GM19467 (cell line): Measurements from ENCODE around the gene ENTPD1.
A peak's percentile ranks its signal among the peaks of the same experiment; 100 is the strongest.
"Not testable (repeated sequence)": the region's sequence is repeated elsewhere in the genome, so short reads cannot be mapped to it uniquely, and the experiment has no call there.

Source experiments
- ATAC-seq: cut with Tn5 transposase; IDR thresholded peaks from one replicate; pipeline ENCODE4 v1.9.1; 2021; ENCODE audit warnings: mild to moderate bottlenecking, moderate library complexity; ENCODE audit not compliant: unreplicated experiment

The ENTPD1 gene

GRCh38 chr10:95756041-95756761 lies at the start of gene ENTPD1:
ENTPD1 (plus strand) TSS chr10:95756163; CDS start chr10:95756240, 77 bp downstream.
- no peak for ATAC-seq

- ATAC-seq, result no peak
These were observed 49.4 kb upstream of the ENTPD1 start for GRCh38 chr10:95706573-95706972.

DNA sequence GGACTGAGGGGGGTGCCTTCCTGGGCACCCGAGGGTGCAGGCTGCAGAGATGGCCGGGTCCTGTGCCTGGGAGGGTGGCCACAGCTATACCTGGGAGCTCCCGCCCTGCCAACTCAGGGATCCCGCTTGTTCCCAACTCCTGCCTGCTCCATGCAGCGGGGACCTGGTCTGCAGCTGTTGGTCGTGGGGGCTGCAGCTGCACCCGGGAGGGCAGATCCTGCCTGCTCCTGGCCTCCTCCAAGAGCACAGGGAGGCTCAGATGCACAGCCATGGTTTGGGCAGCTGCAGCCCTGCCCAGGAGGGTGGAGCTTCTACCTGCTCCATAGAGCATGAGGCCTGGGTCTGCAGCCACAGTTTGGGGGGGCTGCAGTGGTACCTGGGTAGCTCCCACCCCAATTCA lies 49.0 kb upstream of the ENTPD1 start:
- ATAC-seq, result no peak

- ATAC-seq, result no peak
These were observed 44.5 kb upstream of the ENTPD1 start for GRCh38 chr10:95711492-95711891.

DNA sequence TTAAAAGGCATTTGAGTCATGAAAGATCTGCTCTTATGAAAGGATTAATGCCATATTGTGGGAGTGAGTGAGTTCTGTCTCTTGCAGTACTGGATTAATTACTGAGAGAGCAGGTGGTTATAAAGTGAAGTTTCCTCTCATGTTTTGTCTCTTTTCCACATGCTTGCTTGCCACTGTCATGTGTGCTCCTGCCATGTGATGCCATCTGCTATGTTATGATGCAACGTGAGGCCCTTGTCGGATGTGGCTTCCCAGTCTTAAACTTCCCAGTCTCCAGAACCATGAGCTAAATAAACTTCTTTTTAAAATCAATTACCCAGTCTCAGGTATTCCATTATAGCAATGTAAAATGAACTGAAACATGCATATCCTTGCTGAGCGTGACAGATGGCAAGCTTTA lies 39.5 kb upstream of the ENTPD1 start:
- ATAC-seq, result no peak

DNA sequence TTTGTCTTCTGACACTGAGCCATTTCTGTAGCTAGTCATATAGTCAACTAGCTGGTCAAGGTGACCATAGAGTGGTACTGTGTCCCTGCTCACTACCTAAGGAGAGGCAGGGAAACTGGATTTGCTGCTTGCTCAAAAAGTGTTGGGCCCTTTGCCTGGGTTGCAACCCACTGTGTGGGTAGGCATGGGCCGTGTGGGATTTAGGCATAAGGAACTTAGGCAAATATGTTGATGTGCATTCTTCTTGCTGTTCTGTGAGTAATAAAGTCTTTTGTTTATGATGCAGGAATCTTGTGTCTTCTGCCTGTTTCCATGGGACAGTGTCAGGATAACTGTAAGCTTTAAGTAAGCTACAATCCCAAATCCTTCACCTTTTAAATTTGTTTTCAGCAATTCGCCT lies 39.1 kb upstream of the ENTPD1 start:
- no peak for ATAC-seq

GRCh38 chr10:95720745-95721144 lies 35.2 kb upstream of the ENTPD1 start:
- ATAC-seq, result not testable (repeated sequence)

DNA sequence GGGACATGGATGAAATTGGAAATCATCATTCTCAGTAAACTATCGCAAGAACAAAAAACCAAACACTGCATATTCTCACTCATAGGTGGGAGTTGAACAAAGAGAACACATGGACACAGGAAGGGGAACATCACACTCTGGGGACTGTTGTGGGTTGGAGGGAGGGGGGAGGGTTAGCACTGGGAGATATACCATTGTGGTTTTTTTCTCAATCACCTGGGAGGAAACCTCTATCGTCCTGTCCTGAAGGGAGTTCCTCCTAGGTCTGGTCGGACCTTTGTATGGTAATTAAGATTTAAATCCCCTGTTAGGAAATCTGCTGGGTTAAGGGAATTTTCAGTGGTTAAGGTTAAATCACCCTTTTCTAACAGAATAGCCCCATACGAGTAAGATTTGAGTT lies 33.5 kb upstream of the ENTPD1 start:
- not testable (repeated sequence) for ATAC-seq

- no peak for ATAC-seq
These were observed 27.4 kb upstream of the ENTPD1 start for GRCh38 chr10:95728526-95728925.

GRCh38 chr10:95729323-95730055 lies 26.5 kb upstream of the ENTPD1 start:
- no peak for ATAC-seq

- no peak for ATAC-seq
These were observed 25.7 kb upstream of the ENTPD1 start for GRCh38 chr10:95730233-95730632.

DNA sequence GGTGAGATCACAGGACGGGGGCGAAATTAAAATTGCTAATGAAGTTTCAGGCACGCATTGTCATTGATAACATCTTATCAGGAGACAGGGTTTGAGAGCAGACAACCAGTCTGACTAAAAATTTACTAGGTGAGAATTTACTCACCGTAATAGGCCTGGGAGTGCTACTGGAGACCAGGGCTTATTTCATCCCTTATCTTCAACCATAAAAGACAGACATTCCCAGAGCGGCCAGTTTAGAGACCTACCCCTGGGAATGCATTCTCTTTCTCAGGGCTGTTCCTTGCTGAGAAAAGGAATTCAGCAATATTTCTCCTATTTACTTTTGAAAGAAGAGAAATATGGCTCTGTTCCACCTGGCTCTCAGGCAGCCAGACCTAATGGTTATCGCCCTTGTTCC lies 23.1 kb upstream of the ENTPD1 start:
- not testable (repeated sequence) for ATAC-seq

DNA sequence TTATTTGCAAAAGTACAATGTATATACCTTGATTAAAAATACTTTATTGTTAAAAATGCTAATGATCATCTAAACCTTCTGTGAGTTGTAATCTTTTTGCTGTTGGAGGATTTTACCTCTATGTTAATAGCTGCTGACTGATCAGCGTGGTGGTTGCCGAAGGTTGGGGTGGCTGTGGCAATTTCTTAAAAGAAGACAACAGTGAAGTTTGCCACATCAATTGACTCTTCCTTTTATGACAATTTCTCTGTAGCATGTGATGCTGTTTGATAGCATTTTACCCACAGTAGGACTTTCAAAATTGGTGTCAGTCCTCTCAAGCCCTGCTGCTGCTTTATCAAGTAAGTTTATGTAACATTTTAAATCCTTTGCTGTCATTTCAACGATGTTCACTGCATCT lies 16.9 kb upstream of the ENTPD1 start:
- no peak for ATAC-seq

DNA sequence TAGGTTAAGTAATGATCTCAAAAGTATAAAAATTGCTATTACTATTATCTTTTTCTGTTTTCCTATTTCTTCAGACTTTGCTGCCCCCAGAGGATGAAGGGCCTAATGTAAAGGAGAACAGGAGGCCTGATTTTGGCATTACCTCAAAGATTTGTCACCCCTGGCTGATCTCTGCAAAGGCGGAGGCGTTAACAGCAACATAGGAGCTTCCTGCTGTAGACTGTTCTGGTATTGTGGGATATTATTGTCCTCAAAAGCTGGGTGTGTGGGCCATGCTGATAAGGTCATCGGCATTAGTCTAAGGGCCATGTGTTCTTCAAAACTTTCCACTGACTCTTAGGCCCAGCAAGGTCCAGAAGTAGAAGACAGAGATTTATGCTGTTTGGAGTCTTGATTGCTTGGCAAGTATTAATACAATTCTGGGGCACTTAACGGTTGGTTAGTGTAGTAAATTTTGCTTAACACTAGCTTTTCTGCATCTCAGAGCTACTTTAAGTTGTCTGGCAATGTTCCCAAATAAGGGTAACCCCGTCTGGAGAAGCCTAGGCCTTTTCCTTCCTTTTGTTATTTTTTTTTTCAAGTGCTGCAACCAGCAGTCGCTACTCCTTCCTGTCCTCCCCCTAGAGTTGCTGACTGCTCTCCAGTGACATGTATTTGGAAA lies 14.0 kb upstream of the ENTPD1 start:
- ATAC-seq, result peak; percentile 54

- peak; percentile 33 for ATAC-seq
These were observed 13.5 kb upstream of the ENTPD1 start for GRCh38 chr10:95742485-95742884.

GRCh38 chr10:95742962-95743535 lies 12.9 kb upstream of the ENTPD1 start:
- no peak for ATAC-seq

DNA sequence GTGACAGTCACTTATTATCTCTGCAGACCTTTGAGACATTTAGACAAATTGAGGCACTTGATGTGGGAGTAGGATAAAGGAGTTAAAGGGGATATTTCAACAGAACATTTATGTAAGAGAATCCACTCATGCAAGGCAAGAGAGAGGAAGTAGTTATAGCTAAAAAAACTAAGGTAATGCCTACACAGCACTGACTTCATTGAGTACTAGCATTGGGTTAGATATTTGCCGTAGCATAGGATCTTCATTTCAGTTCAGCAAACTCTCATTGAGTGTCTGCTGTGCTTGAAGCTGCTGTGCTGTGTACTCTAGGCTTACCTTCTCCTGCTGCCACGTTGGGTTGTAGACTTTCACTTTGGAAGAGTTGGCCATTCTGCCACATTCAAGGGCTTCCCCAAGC lies 10.5 kb upstream of the ENTPD1 start:
- ATAC-seq, result no peak

GRCh38 chr10:95748349-95748748 lies 7.6 kb upstream of the ENTPD1 start:
- ATAC-seq, result no peak

DNA sequence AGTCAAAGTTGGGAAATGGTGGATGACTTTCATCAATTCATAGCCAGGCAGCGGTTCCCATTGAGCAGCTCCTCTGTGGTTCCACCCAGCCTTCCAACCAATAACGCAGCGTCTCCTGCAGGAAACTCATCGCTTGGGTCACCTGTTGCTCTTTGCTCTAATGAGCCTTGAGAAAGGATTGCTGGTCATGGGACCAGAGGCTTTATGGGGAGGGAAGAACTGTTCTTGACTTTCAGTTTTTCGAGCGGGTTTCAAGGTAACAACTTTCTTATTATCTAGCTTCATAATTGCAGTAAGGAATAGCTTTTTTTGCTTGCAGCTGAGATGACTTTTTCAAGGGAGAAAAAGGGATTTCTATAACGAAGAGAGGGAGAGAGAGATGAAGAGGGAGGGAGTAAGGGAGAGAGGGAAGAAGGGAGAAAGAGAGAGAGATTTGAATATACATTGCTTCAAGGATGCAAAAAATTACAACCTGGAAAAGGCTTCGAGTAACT lies 405 bp upstream of the ENTPD1 start:
- ATAC-seq, result peak; percentile 26

DNA sequence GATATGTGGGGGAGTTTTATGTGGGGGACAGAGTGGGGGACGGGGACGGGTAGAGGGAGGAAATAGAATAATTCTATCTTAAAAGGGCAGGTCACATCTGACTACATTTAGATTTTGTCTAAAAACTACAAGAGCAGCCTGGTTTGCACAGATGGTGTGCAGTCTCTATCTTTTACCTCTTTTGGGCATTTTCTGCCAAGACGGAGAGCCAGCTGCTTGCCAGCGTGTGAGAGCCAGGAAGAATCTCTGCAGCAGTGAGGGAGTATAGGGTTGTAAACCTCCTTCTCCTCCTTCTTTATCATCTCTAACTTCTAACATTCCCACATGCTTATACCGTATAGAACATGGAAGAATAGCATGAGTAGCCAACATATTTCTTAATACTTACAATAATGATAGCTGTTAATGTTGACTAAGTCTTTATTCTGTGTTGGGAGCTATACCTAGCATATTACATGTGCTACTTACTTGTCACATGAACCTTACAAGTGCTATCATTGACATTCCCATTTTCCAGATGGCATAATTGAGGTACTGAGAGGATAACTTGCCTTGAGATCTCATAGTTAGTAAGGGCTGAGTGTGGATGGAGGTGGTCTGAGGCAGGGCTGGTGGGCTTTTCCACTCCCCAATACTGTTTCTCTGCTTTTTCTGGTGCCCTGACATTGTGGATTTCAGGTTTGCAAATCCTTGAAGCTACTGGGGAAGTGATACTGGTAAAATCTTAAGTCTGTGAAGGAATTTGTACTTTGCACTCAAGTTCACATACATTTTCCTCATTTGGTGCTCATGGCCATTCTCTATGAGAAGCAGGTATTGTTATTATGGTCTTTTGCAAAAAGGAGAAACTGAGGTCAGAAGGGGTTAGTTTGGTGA lies 1.1 kb downstream of the ENTPD1 start:
- ATAC-seq, result no peak
